HCT116 (cell line): ENCODE measurements around the gene CLOCK. TPM values are rescaled to one million over a fixed set of nuclear protein-coding genes. Genes with fewer than 3 reads are reported as not detected.

Source experiments
- ATAC-seq: fragments of 200-7000 bp; cut with Tn5 transposase; 2 replicates; pipeline ENCODE4 v1.9.1; 2020; ENCODE audit warnings: mild to moderate bottlenecking, moderate library complexity
- BruUV-seq: library from RNA; stranded (reverse); fragments of 400-500 nt; replicated peaks from 2 replicates; lab custom pipeline; 2021; lab: Mats Ljungman, UMichigan
- CTCF ChIA-PET: fragments of 300-600 bp; sonication (Branson Sonifier 250); formaldehyde crosslinking; loops from one replicate; lab custom pipeline; 2021; ENCODE audit warnings: antibody characterized with exemption; lab: Charles Lee
- POLR2A ChIA-PET: fragments of 300-600, 350-600 bp; sonication (Branson Sonifier 250); formaldehyde crosslinking; loops from one replicate; lab custom pipeline; 2021; ENCODE audit warnings: antibody characterized with exemption; lab: Charles Lee
- RAD21 ChIA-PET, 2 experiments: fragments of 300-600 bp; sonication (Branson Sonifier 250); formaldehyde crosslinking; loops; one replicate each; lab custom pipeline; 2023; ENCODE audit warnings: low total read pairs in 2 of 2; ENCODE audit not compliant: uncharacterized antibody in 2 of 2, unreplicated experiment in 2 of 2, low non-redundant PET in 1 of 2; lab: Charles Lee
- DNase-seq: peaks from one replicate; pipeline ENCODE4 v3.0.0-alpha.2; 2010; ENCODE audit warnings: low read depth, low spot score
- H2AFZ ChIP-seq: fragments of 200-600 bp; shearing (Covaris generic), sonication (generic); 2 replicates; pipeline ENCODE4 v1.6.1; 2017; ENCODE audit warnings: low read depth, mixed run types, mixed read lengths, antibody characterized with exemption, low read length; ENCODE audit not compliant: poor library complexity, severe bottlenecking
- H3K27ac ChIP-seq: 2 replicates; pipeline ENCODE4 v1.5.1; 2012; ENCODE audit warnings: low read depth, low read length
- H3K27me3 ChIP-seq: fragments of 200-600 bp; sonication (generic); 2 replicates; pipeline ENCODE4 v1.6.1; 2016; ENCODE audit warnings: mixed run types, low read length, mixed read lengths; ENCODE audit not compliant: insufficient read depth
- H3K36me3 ChIP-seq, 2 experiments: fragments of 200-500 bp in 1 of 2; fragments of 200-600 bp in 1 of 2; sonication (Bioruptor generic) in 1 of 2; sonication (generic) in 1 of 2; 2 replicates each; pipeline versions ENCODE4 v1.5.1 to v1.6.1; 2014 to 2016; ENCODE audit warnings: low read length in 2 of 2, inconsistent platforms in 1 of 2, mixed read lengths in 1 of 2, mixed run types in 1 of 2; ENCODE audit not compliant: insufficient read depth in 2 of 2, control insufficient read depth in 1 of 2
- H3K4me1 ChIP-seq, 2 experiments: fragments of 200-600 bp in 1 of 2; sonication (generic) in 1 of 2; 2 replicates each; pipeline versions ENCODE4 v1.5.1 to v1.6.1; 2012 to 2017; ENCODE audit warnings: low read length in 2 of 2, inconsistent platforms in 1 of 2, mild to moderate bottlenecking in 1 of 2, mixed read lengths in 1 of 2, mixed run types in 1 of 2, moderate library complexity in 1 of 2; ENCODE audit not compliant: insufficient read depth in 2 of 2, control insufficient read depth in 1 of 2
- H3K4me2 ChIP-seq: fragments of 200-600 bp; sonication (generic); 2 replicates; pipeline ENCODE4 v1.6.1; 2017; ENCODE audit warnings: mixed run types, low read length, mixed read lengths
- H3K4me3 ChIP-seq, 2 experiments: fragments of 200-600 bp in 1 of 2; sonication (generic) in 1 of 2; replicated peaks in 1 of 2; 2 replicates each; pipeline ENCODE4 v1.5.1; 2011 to 2016; ENCODE audit warnings: low read length in 2 of 2, control low read depth in 1 of 2, low read depth in 1 of 2, mild to moderate bottlenecking in 1 of 2, mixed read lengths in 1 of 2, mixed run types in 1 of 2
- H3K79me2 ChIP-seq: fragments of 200-600 bp; sonication (generic); 2 replicates; pipeline ENCODE4 v1.6.1; 2017; ENCODE audit warnings: mild to moderate bottlenecking, mixed run types, low read length, moderate library complexity, mixed read lengths; ENCODE audit not compliant: insufficient read depth
- H3K9ac ChIP-seq: fragments of 200-600 bp; sonication (generic); 2 replicates; pipeline ENCODE4 v1.6.1; 2016; ENCODE audit warnings: low read length, mixed read lengths
- H3K9me2 ChIP-seq: fragments of 200-600 bp; sonication (generic), shearing (Covaris generic); 2 replicates; pipeline ENCODE4 v1.6.1; 2017; ENCODE audit warnings: mixed run types, mild to moderate bottlenecking, moderate library complexity; ENCODE audit not compliant: insufficient read depth
- H3K9me3 ChIP-seq, 2 experiments: fragments of 200-500 bp in 1 of 2; fragments of 200-600 bp in 1 of 2; sonication (Bioruptor generic) in 1 of 2; sonication (generic) in 1 of 2; 2 replicates each; pipeline ENCODE4 v1.6.1; 2014 to 2017; ENCODE audit warnings: low read length in 2 of 2, mixed read lengths in 2 of 2, inconsistent platforms in 1 of 2, low read depth in 1 of 2, mild to moderate bottlenecking in 1 of 2, mixed run types in 1 of 2, moderate library complexity in 1 of 2; ENCODE audit not compliant: control insufficient read depth in 1 of 2, insufficient read depth in 1 of 2
- H4K20me1 ChIP-seq: fragments of 200-600 bp; sonication (generic), shearing (Covaris generic); 2 replicates; pipeline ENCODE4 v1.6.1; 2017; ENCODE audit warnings: mixed run types, mild to moderate bottlenecking, moderate library complexity; ENCODE audit not compliant: insufficient read depth
- CBX3 ChIP-seq: IDR thresholded peaks from 2 replicates; pipeline ENCODE4 v1.6.1; 2012; ENCODE audit warnings: low read depth
- CEBPB ChIP-seq: IDR thresholded peaks from 2 replicates; pipeline ENCODE4 v1.6.1; 2012; ENCODE audit warnings: low read depth
- CTCF ChIP-seq, 3 experiments: fragments of 200-600 bp in 1 of 3; sonication (generic) in 1 of 3; IDR thresholded peaks in 2 of 3; conservative IDR thresholded peaks in 1 of 3; 2 replicates each; pipeline ENCODE4 v1.5.1; 2012 to 2017; ENCODE audit warnings: low read depth in 2 of 3, low read length in 2 of 3, antibody characterized with exemption in 1 of 3, borderline replicate concordance in 1 of 3, control low read depth in 1 of 3, mild to moderate bottlenecking in 1 of 3, mixed read lengths in 1 of 3, mixed run types in 1 of 3, moderate library complexity in 1 of 3; ENCODE audit not compliant: insufficient read depth in 1 of 3
- ELF1 ChIP-seq: IDR thresholded peaks from 2 replicates; pipeline ENCODE4 v1.6.1; 2012; ENCODE audit warnings: low read depth, borderline replicate concordance
- FOSL1 ChIP-seq: IDR thresholded peaks from 2 replicates; pipeline ENCODE4 v1.6.1; 2012; ENCODE audit warnings: low read depth
- JUND ChIP-seq: IDR thresholded peaks from 2 replicates; pipeline ENCODE4 v1.6.1; 2012
- POLR2AphosphoS5 ChIP-seq: IDR thresholded peaks from 2 replicates; pipeline ENCODE4 v1.6.1; 2011; ENCODE audit warnings: mild to moderate bottlenecking, low read depth, low read length, moderate library complexity
- RAD21 ChIP-seq: IDR thresholded peaks from 2 replicates; pipeline ENCODE4 v1.6.1; 2012; ENCODE audit warnings: low read depth, mild to moderate bottlenecking
- SIN3A ChIP-seq: IDR thresholded peaks from 2 replicates; pipeline ENCODE4 v1.6.1; 2012; ENCODE audit warnings: low read depth
- SP1 ChIP-seq: IDR thresholded peaks from 2 replicates; pipeline ENCODE4 v1.6.1; 2012; ENCODE audit warnings: low read depth
- SRF ChIP-seq: IDR thresholded peaks from 2 replicates; pipeline ENCODE4 v1.6.1; 2012; ENCODE audit warnings: low read depth
- TCF7L2 ChIP-seq: IDR thresholded peaks from 2 replicates; pipeline ENCODE4 v1.7.0; 2011; ENCODE audit warnings: borderline replicate concordance, inconsistent platforms; ENCODE audit not compliant: insufficient read depth, insufficient read length; ENCODE audit errors: extremely low read depth
- YY1 ChIP-seq: IDR thresholded peaks from 2 replicates; pipeline ENCODE4 v1.6.1; 2011; ENCODE audit warnings: low read length, low read depth, moderate library complexity, mild to moderate bottlenecking; ENCODE audit not compliant: insufficient replicate concordance; ENCODE audit errors: extremely low read depth
- ZBTB33 ChIP-seq: IDR thresholded peaks from 2 replicates; pipeline ENCODE4 v1.6.1; 2011; ENCODE audit warnings: mild to moderate bottlenecking, low read length, moderate library complexity; ENCODE audit not compliant: insufficient replicate concordance; ENCODE audit errors: extremely low read depth
- ZFX ChIP-seq: fragments of 450-650 bp; IDR thresholded peaks from 2 replicates; pipeline ENCODE4 v1.6.1; 2017
- intact Hi-C: fragments of 100-400 bp; cut with micrococcal nuclease; formaldehyde crosslinking; loops from 2 replicates; pipeline ENCODE4 v1.10.0; 2022
- total RNA-seq: library from RNA; stranded (reverse); gene quantifications from one replicate; pipeline ENCODE4 v1.2.1, GENCODE V29; 2021; ENCODE audit not compliant: unreplicated experiment
- TF ChIP-seq, protein P1 (sequence below): IDR thresholded peaks from 2 replicates; pipeline ENCODE4 v1.6.1; 2012
- TF ChIP-seq, protein P2 (sequence below): IDR thresholded peaks from 2 replicates; pipeline ENCODE4 v1.6.1; 2012

CLOCK gene
- total RNA-seq, 1 experiment from 2014 or later: 38.7 TPM

DNA sequence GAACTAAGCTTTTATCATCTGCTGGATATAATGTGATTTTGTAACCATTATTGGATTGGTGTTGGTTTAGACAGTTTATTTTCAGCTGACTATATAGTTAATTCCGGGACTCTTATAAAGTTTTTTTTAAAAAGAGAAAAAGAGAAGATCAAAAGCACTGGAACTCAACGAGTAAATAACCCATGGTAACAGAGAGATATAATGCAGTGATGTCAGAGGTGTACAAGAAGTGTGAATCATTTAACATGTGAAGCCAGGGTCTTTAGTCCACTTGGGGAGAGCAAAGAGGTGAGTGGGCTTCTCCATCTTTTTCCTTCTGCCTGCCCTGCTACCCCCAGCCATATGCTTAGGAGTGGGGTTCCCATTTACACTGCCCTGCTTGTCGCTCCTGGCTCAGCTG is 147.7 kb downstream of the CLOCK start:
- H3K4me2 ChIP-seq: 0 out of 2 replicates have a peak overlapping the region, but pooled peaks have one; percentile 77
- ChIA-PET RAD21 (no interaction called here), CTCF (no interaction called here), POLR2A (no interaction called here)
- H3K4me3 ChIP-seq: no peak overlapping the region
- peaks cover 18 to 28% of the 10 kb centered on the region in 2 experiments for H3K4me1 ChIP-seq
- BruUV-seq: no TSS peak
- no peak overlapping the region for H3K9ac ChIP-seq
- H2AFZ ChIP-seq: no peak overlapping the region
- intact Hi-C loops: no loop called here
- H3K27ac ChIP-seq: no peak overlapping the region
- TF ChIP-seq, protein P1, sequence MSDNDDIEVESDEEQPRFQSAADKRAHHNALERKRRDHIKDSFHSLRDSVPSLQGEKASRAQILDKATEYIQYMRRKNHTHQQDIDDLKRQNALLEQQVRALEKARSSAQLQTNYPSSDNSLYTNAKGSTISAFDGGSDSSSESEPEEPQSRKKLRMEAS: no peak
- no peak for TF ChIP-seq RAD21
- peaks cover 24% of the 10 kb centered on the region; the same call in 1 of the 2 replicates for H4K20me1 ChIP-seq
- ATAC-seq: no peak
- no peak for DNase-seq
- no peaks in the 10 kb centered on the region for H3K9me2 ChIP-seq
- H3K27me3 ChIP-seq: no peaks in the 10 kb centered on the region
- H3K9me3 ChIP-seq: no peaks in the 10 kb centered on the region
- peaks cover 16 to 23% of the 10 kb centered on the region in 2 experiments for H3K36me3 ChIP-seq
- H3K79me2 ChIP-seq: peaks cover 72% of the 10 kb centered on the region

DNA sequence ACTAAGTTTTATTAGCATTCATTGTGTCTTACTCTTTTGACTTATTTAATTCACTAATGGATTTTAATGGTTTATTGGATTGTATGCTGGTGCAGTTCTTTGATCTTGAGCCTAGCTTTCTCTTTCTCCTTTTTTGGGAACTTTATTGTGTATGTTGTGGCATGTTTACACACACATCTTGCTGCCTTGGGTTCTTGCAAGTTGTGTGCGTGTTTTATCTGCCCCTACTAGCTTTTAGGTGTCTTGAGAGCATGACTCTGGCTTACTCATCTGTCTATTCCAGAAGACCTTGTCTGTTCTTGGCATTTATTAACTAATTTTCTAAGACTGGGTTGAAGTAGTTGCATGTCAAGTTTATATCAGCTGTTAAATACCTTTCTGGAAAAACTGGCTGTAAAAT is 148.2 kb downstream of the CLOCK start:
- ChIA-PET POLR2A (no interaction called here), CTCF (no interaction called here), RAD21 (no interaction called here)
- Histone ChIP-seq H3K27me3 (no peaks in the 10 kb centered on the region), H3K9ac (peak overlapping the region; percentile 92; the same call in 1 of the 2 replicates), H3K4me2 (peak overlapping the region; percentile 77; the same call in 1 of the 2 replicates), H3K27ac (no peak overlapping the region), H3K9me3 (no peaks in the 10 kb centered on the region), H2AFZ (no peak overlapping the region), H3K36me3 (peaks cover 11 to 18% of the 10 kb centered on the region in 2 experiments), H3K4me1 (peaks cover 18 to 29% of the 10 kb centered on the region in 2 experiments), H3K4me3 (no peak overlapping the region), H4K20me1 (peaks cover 24% of the 10 kb centered on the region; the same call in 1 of the 2 replicates), H3K9me2 (no peaks in the 10 kb centered on the region), H3K79me2 (peaks cover 66% of the 10 kb centered on the region)
- DNase-seq (no peak), ATAC-seq (no peak)
- BruUV-seq: no TSS peak
- intact Hi-C loops: no loop called here
- TF ChIP-seq FOSL1 (no peak), ZFX (no peak), JUND (no peak), CBX3 (no peak), RAD21 (no peak), CTCF (IDR thresholded peaks at IDR 0.05 in 2 of 3, conservative IDR thresholded peaks at IDR 0.05 in 1 of 3; ENCODE audit: borderline replicate concordance in 1 of 3, insufficient read depth in 1 of 3, low read depth in 2 of 3, low read length in 2 of 3) (no peak), ZBTB33 (no peak), ELF1 (no peak), SIN3A (no peak), YY1 (no peak), SP1 (no peak), TCF7L2 (no peak), POLR2AphosphoS5 (no peak), SRF (no peak), CEBPB (no peak)
- TF ChIP-seq, protein P1: no peak
- TF ChIP-seq, protein P2, sequence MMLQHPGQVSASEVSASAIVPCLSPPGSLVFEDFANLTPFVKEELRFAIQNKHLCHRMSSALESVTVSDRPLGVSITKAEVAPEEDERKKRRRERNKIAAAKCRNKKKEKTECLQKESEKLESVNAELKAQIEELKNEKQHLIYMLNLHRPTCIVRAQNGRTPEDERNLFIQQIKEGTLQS: no peak
